Stimulated activated CD4-positive, alpha-beta T cell treated with anti-CD3 and anti-CD28 coated beads, Interleukin-4, amount 100 ng/mL, for 48 hours (primary cell): ENCODE measurements around the gene C2.
A peak's percentile ranks its signal among the peaks of the same experiment; 100 is the strongest.
"Not testable (repeated sequence)": the region's sequence is repeated elsewhere in the genome, so short reads cannot be mapped to it uniquely, and the experiment has no call there.

Experiments
- DNase-seq, 2 donors: peaks; one replicate each; pipeline ENCODE4 v3.0.0-alpha.2; 2020; ENCODE audit warnings: low read depth in 2 of 2

The C2 gene

GRCh38 chr6:31958412-31958740 lies 30.9 kb downstream of the C2 start:
- DNase-seq, result no peak

DNA sequence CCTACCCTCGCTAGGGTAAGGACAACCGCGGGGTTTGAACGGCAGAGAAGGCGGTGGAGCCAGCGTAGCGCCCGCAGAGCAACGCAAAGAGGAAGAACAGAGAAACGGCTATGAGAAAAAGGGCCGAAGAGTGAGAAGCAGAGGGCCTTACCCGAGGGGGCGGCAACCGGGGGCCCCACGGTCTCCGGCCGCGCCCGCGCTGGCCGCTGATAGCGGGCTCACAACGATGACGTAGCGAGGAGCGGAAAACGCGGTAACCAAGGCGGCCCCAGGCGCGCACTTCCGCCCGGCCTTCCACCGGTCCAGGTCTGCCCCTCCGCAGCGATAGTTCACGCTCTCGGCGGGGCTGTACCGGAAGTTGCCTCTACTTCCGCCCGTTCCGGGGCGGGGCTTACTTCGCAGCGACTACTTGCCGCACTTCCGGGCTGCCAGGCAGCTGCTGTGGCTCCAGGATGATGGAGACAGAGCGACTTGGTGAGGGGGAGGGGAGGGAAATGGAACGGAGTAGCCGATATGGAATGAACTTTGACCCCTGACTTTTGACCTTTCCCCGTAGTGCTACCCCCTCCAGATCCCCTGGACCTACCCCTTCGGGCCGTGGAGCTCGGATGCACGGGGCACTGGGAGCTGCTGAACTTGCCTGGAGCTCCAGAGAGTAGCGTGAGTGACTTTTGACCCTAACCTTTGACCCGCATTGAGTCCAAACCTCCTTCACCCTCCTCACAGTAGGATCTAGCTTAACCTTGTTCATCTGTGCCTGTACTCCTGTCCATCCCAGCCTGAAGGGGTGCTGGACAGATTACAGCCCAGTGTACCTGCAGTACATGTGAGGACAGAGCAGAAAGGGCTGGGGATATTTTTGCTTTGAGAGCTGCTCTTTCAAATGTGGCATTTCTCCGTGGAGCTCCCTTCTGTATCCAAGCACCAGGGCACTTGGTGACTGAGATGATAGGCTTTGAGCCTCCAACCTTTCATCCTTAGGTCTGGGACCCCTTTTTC lies 31.5 kb downstream of the C2 start, which contains the start of the genes NELFE and SKIC2:
Gene NELFE (minus strand): TSS at position 231 of the 999 bp plus-strand sequence. CDS start 525 bp downstream, outside the sequence.
Gene SKIC2 (plus strand): TSS at position 435 of the 999 bp plus-strand sequence. CDS start 18 bp downstream, at position 453.
- peak; percentile 95 to 98 for DNase-seq

- DNase-seq, result no peak
Observed at GRCh38 chr6:31961616-31962015, 34.1 kb downstream of the C2 start.

GRCh38 chr6:31963921-31964320 lies 36.4 kb downstream of the C2 start:
- no peak for DNase-seq

DNA sequence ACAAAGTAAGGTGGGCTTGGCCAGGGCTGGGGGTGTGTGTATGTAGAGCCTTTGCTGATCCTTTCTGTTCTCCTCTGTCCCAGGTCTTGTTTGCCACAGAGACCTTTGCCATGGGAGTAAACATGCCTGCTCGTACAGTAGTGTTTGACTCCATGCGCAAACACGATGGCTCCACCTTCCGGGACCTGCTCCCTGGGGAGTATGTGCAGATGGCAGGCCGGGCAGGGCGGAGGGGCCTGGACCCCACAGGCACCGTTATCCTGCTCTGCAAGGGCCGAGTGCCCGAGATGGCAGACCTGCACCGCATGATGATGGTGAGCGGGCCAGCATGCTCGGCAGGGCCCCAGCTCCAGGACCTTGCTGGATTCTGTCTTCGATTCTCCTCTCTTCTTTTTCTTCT lies 38.2 kb downstream of the C2 start:
- no peak for DNase-seq

GRCh38 chr6:31966506-31966905 lies 39.0 kb downstream of the C2 start:
- no peak for DNase-seq

DNA sequence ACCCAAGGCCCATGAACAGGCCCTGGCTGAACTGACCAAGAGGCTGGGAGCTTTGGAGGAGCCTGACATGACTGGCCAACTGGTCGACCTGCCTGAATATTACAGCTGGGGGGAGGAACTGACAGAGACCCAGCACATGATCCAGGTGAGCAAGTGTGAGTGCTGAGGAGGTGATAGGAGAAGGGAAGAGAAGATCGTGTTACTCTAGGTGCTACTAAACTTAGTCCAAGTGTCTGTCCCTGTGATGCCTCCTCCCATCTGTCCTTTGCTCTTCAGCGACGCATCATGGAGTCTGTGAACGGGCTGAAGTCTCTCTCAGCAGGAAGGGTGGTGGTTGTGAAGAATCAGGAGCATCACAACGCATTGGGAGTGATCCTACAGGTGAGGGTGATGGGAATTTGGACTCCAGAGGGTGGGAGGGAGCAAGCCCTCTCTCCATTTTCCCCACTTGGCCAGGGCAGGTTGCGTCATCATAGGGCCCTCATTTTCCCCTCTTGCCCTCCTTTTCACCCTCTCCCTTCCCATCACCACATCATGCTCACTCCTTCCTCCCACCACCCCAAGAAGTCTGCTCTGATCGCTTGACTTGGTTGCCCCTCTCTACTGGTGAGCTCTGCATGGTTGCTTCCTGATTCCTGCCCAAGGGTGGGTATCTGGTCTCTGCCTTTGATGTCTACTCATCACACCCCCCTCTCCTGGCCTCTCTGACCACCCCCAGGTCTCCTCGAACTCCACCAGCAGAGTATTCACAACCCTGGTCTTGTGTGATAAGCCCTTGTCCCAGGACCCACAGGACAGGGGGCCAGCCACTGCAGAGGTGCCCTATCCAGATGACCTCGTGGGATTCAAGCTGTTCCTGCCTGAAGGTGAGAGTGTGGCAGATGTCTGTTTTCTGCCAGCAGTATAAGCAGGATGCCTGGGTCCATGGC lies 39.7 kb downstream of the C2 start:
- no peak for DNase-seq

DNA sequence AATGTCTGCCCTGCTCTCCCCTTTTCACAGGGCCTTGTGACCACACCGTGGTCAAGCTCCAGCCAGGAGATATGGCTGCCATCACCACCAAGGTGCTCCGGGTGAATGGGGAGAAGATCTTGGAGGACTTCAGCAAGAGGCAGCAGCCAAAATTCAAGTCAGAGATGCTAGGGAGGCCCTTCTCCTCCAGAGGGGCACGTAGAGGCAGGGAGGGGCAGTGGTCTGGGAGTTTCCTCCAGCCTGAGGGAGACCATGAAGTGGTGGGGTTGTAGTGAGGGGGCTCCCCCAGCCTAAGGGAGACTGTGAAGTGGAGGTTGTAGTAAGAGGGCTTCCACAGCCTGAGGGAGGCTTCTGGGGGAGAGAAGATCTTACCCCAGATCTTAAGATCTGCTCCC lies 40.4 kb downstream of the C2 start:
- DNase-seq, result no peak

DNA sequence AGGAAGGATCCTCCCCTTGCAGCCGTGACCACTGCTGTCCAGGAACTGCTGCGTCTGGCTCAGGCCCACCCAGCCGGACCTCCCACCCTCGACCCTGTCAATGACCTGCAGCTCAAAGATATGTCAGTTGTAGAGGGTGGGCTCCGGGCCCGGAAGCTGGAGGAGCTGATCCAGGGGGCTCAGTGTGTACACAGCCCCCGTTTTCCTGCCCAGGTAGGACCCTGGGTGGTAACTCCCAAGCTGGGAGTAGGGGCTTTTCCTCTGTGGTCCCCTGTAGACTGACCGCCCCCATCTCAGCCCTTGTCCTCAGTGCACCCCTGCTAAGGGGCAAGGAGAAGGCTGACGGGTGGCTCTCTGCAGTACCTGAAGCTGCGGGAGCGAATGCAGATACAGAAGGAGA lies 40.8 kb downstream of the C2 start:
- DNase-seq, result no peak

DNA sequence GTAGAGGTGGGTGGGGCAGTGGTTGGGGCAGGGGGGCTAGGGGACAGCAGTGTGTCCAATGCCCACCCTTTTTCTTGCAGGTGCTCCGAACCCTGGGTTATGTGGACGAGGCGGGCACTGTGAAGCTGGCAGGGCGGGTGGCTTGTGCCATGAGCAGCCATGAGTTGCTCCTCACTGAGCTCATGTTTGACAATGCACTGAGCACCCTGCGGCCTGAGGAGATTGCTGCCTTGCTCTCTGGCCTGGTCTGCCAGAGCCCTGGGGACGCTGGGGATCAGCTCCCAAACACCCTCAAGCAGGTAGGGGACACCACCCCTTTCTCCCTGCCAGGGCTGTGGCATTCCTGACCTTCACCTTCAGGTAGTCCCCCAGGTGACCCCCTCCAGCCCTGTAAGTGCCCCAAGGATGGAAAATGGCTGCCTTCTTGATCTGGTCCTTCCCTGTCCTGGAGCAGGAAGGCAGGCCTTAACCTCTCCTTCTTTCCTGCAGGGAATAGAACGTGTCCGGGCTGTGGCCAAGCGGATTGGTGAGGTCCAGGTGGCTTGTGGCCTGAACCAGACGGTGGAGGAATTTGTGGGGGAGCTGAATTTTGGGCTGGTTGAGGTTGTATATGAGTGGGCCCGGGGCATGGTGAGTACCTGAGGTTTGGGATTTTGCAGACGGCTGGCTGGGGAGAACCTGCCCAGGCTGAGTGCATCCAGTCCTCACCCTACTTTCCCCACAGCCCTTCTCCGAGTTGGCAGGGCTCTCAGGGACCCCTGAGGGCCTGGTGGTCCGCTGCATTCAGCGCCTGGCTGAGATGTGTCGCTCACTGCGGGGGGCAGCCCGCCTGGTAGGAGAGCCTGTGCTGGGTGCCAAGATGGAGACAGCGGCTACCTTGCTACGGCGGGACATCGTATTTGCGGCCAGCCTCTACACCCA lies 41.5 kb downstream of the C2 start:
- DNase-seq, result no peak

GRCh38 chr6:31969712-31970603 lies 42.4 kb downstream of the C2 start:
- DNase-seq, result no peak

GRCh38 chr6:31970604-31971271 lies 43.2 kb downstream of the C2 start:
- no peak for DNase-seq

- DNase-seq, result no peak
Observed at GRCh38 chr6:31971279-31971992, 43.9 kb downstream of the C2 start.

- DNase-seq, result peak; percentile 96 to 97
Observed at GRCh38 chr6:31971993-31972708, 44.6 kb downstream of the C2 start, which contains the start of gene DXO. DXO (minus strand) TSS chr6:31972138; CDS start chr6:31971675, 463 bp downstream.

- no peak for DNase-seq
Observed at GRCh38 chr6:31972709-31973350, 45.3 kb downstream of the C2 start.

DNA sequence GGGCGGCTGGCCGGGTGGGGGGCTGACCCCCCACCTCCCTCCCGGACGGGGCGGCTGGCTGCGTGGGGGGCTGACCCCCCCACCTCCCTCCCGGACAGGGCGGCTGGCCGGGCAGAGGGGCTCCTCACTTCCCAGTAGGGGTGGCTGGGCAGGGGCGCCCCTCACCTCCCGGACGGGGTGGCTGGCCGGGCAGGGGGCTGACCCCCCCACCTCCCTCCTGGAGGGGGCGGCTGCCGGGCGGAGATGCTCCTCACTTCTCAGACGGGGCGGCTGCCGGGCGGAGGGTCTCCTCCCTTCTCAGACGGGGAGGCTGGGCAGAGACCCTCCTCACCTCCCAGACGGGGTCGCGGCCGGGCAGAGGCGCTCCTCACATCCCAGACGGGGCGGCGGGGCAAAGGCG lies 48.5 kb downstream of the C2 start:
- not testable (repeated sequence) for DNase-seq

GRCh38 chr6:31977816-31978431 lies 50.4 kb downstream of the C2 start:
- no peak for DNase-seq
